Liver (tissue), 9 donors: ENCODE measurements around the gene CHD3. TPM values are rescaled to one million over a fixed set of nuclear protein-coding genes. Genes with fewer than 3 reads are reported as not detected.

Experiments
- DNase-seq: peaks from one replicate; pipeline ENCODE4 v3.0.0-alpha.2; 2017; ENCODE audit warnings: low spot score
- H3K27ac ChIP-seq, 2 donors: one replicate each; pipeline ENCODE4 v1.7.0; 2013; ENCODE audit warnings: inconsistent platforms in 2 of 2, low read length in 2 of 2, control low read depth in 1 of 2, low read depth in 1 of 2, mild to moderate bottlenecking in 1 of 2
- H3K27me3 ChIP-seq, 4 donors: one replicate each; pipeline versions ENCODE4 v1.6.1 to v1.7.0; 2013; ENCODE audit warnings: low read length in 3 of 4, inconsistent platforms in 1 of 4, mild to moderate bottlenecking in 1 of 4, moderate library complexity in 1 of 4; ENCODE audit not compliant: control insufficient read depth in 4 of 4, insufficient read depth in 4 of 4
- H3K36me3 ChIP-seq, 4 donors: one replicate each; pipeline versions ENCODE4 v1.6.1 to v1.7.0; 2013; ENCODE audit warnings: low read length in 3 of 4, mild to moderate bottlenecking in 3 of 4, low read depth in 1 of 4, moderate library complexity in 1 of 4; ENCODE audit not compliant: control insufficient read depth in 4 of 4, insufficient read depth in 3 of 4
- H3K4me1 ChIP-seq, 4 donors: one replicate each; pipeline versions ENCODE4 v1.6.1 to v1.7.0; 2013; ENCODE audit warnings: low read length in 3 of 4, mild to moderate bottlenecking in 3 of 4, moderate library complexity in 1 of 4; ENCODE audit not compliant: control insufficient read depth in 4 of 4, insufficient read depth in 4 of 4
- H3K4me3 ChIP-seq, 3 donors: one replicate each; pipeline versions ENCODE4 v1.6.1 to v1.7.0; 2013; ENCODE audit warnings: low read length in 3 of 3, control low read depth in 1 of 3, low read depth in 1 of 3, mild to moderate bottlenecking in 1 of 3
- H3K9ac ChIP-seq, 2 donors: one replicate each; pipeline ENCODE4 v1.7.0; 2013; ENCODE audit warnings: low read length in 2 of 2, mild to moderate bottlenecking in 2 of 2, moderate library complexity in 2 of 2, control low read depth in 1 of 2, low read depth in 1 of 2
- H3K9me3 ChIP-seq, 4 donors: one replicate each; pipeline versions ENCODE4 v1.6.1 to v1.7.0; 2013; ENCODE audit warnings: low read length in 3 of 4; ENCODE audit not compliant: control insufficient read depth in 4 of 4
- EGR1 ChIP-seq, 2 donors: IDR thresholded peaks; 2 replicates each; pipeline ENCODE4 v1.6.1; 2016 to 2018; ENCODE audit warnings: antibody characterized with exemption in 2 of 2, low read depth in 2 of 2
- FOXA1 ChIP-seq: IDR thresholded peaks from 2 replicates; pipeline ENCODE4 v1.6.1; 2016; ENCODE audit warnings: antibody characterized with exemption
- FOXA2 ChIP-seq: IDR thresholded peaks from 2 replicates; pipeline ENCODE4 v1.6.1; 2016; ENCODE audit warnings: antibody characterized with exemption
- GABPA ChIP-seq, 2 donors: IDR thresholded peaks in 1 of 2; conservative IDR thresholded peaks in 1 of 2; 2 replicates each; pipeline ENCODE4 v1.6.1; 2016; ENCODE audit warnings: antibody characterized with exemption in 2 of 2, mild to moderate bottlenecking in 1 of 2, moderate library complexity in 1 of 2
- HNF4A ChIP-seq, 2 donors: conservative IDR thresholded peaks; 2 replicates each; pipeline ENCODE4 v1.6.1; 2016; ENCODE audit warnings: antibody characterized with exemption in 2 of 2, mild to moderate bottlenecking in 2 of 2
- HNF4G ChIP-seq: IDR thresholded peaks from 2 replicates; pipeline ENCODE4 v1.6.1; 2016; ENCODE audit warnings: antibody characterized with exemption
- JUND ChIP-seq, 2 donors: IDR thresholded peaks; 2 replicates each; pipeline ENCODE4 v1.6.1; 2016; ENCODE audit warnings: antibody characterized with exemption in 2 of 2
- NR2F2 ChIP-seq: IDR thresholded peaks from 2 replicates; pipeline ENCODE4 v1.6.1; 2016; ENCODE audit warnings: antibody characterized with exemption
- RAD21 ChIP-seq, 2 donors: IDR thresholded peaks; 2 replicates each; pipeline ENCODE4 v1.6.1; 2016; ENCODE audit warnings: antibody characterized with exemption in 2 of 2, mild to moderate bottlenecking in 2 of 2
- RXRA ChIP-seq, 2 donors: IDR thresholded peaks; 2 replicates each; pipeline ENCODE4 v1.6.1; 2017 to 2018; ENCODE audit warnings: antibody characterized with exemption in 2 of 2, mild to moderate bottlenecking in 1 of 2
- SP1 ChIP-seq: IDR thresholded peaks from 2 replicates; pipeline ENCODE4 v1.6.1; 2018; ENCODE audit warnings: antibody characterized with exemption, mild to moderate bottlenecking
- TAF1 ChIP-seq: conservative IDR thresholded peaks from 2 replicates; pipeline ENCODE4 v1.6.1; 2016; ENCODE audit warnings: antibody characterized with exemption, mild to moderate bottlenecking
- YY1 ChIP-seq: IDR thresholded peaks from 2 replicates; pipeline ENCODE4 v1.6.1; 2016; ENCODE audit warnings: antibody characterized with exemption, mild to moderate bottlenecking
- WGBS: extraction: QIAGEN DNeasy Blood & Tissue Kit; methylation state at CpG from one replicate; pipeline ENCODE4 v1.1.7; 2013; 5-methylcytosine and 5-hydroxymethylcytosine counted together
- polyA plus RNA-seq, 2 donors: library from polyadenylated mRNA; stranded (reverse) in 1 of 2; unstranded in 1 of 2; fragments of 200-250 nt in 1 of 2; fragments of >200 nt in 1 of 2; fragmentation: Nextera tagmentation in 1 of 2; extraction: Ambion mirVana in 1 of 2; gene quantifications; one replicate each; pipeline versions ENCODE4 v1.2.1 to v1.2.3, GENCODE V29; 2013 to 2015
- total RNA-seq, 2 donors: library from RNA; depleted of rRNA; stranded (reverse); fragments of >200 nt; gene quantifications; one replicate each; pipeline ENCODE4 v1.2.3, GENCODE V29; 2014
- TF ChIP-seq, protein P1 (sequence below): IDR thresholded peaks from 2 replicates; pipeline ENCODE4 v1.6.1; 2016; ENCODE audit warnings: antibody characterized with exemption
- TF ChIP-seq, protein P2 (sequence below): IDR thresholded peaks from 2 replicates; pipeline ENCODE4 v1.6.1; 2016; ENCODE audit warnings: antibody characterized with exemption
- TF ChIP-seq, protein P3 (sequence below): IDR thresholded peaks from 2 replicates; pipeline ENCODE4 v1.6.1; 2016; ENCODE audit warnings: antibody characterized with exemption
- TF ChIP-seq, protein P4 (sequence below): IDR thresholded peaks from 2 replicates; pipeline ENCODE4 v1.6.1; 2016; ENCODE audit warnings: antibody characterized with exemption, mild to moderate bottlenecking
- TF ChIP-seq, protein P5 (sequence below): fragments of 150-350 bp; IDR thresholded peaks from 2 replicates; pipeline ENCODE4 v1.5.1; 2017; ENCODE audit warnings: improper control_type of control experiment, low read depth, low read length; ENCODE audit not compliant: missing input control
- donor health status: healthy.
- donor health status: healthy.
- donor health status: healthy.
- donor health status: healthy.
- donor health status: healthy.

CHD3 gene
- total and polyA plus RNA-seq, 4 donors = 1.9 to 14.4 (median 7.2) TPM

DNA sequence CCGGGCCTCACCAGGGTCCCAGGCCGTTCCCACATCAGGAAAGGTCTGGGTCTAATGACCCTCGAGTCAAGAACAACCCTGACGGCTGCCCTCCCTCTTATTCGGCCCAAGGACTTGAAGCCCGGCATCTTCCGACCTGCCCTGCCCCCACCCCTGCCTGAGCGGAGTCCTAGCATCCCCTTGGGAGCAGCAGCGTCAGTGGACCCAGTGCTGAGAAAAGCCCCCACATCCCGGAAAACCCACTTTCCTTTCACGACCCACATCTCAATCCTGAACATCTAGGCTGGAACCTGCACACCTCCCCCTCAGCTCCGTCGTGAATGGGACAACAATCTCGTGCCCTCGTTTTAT is 33.0 kb upstream of the CHD3 start (continued):
- no peak for TF ChIP-seq RXRA (IDR thresholded peaks at IDR 0.05)
- no peak for TF ChIP-seq NR2F2
- TF ChIP-seq JUND (IDR thresholded peaks at IDR 0.05) = no peak
- no peak for TF ChIP-seq SP1

DNA sequence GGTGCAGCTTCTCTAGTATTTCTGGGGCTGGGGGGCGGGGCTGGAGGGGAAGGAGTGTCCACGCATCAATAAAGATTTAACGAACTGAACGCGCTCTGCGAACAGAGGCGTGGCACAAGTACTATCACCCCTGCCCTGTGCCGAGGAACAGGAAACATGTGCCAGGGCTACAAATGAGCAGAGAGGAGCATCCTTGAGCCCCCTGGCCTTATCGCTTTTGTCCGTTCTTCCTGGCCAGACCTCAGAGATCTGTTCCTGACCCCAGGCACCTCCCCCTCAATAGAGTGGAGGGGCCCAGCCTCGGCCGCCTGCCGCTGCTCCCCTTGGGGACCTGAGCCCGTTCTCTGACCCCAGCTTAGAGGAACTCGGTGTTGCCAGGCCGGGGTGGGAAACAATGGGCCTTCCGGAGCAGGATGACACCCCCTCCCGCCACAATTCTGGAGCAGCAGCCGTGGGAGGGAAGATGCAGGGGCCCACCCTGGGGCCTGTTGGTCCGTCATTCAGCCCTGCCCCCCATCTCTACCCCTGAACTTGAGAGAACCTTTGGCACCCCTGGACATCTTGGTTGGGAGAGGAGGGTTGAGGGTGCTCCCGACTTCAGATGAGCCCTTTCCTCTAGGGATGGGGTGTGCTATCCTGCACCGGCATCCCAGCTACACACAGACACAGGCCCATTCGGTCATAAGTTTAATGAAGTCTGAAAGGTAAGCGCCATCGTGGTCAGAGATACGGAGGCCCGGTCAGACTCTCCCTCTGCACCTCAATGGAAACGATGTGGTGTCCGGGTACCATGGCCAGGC is 32.4 kb upstream of the CHD3 start:
- Histone ChIP-seq H3K27me3 (no peaks in the 10 kb centered on the region), H3K4me3 (peak overlapping the region; percentile 66 to 93 (median 90)), H3K4me1 (peaks cover 5 to 44% (median 33%) of the 10 kb centered on the region in 4 donors), H3K27ac (peak overlapping the region; percentile 86 to 97), H3K9ac (peak overlapping the region; percentile 0 to 5), H3K36me3 (peaks cover 8 to 14% (median 11%) of the 10 kb centered on the region in 4 donors), H3K9me3 (no peaks in the 10 kb centered on the region)
- no peak for TF ChIP-seq TAF1
- TF ChIP-seq NR2F2 = peak; percentile 90
- DNase-seq = no peak
- WGBS = 15% methylated on average over 29 of the region's 29 CpGs

DNA sequence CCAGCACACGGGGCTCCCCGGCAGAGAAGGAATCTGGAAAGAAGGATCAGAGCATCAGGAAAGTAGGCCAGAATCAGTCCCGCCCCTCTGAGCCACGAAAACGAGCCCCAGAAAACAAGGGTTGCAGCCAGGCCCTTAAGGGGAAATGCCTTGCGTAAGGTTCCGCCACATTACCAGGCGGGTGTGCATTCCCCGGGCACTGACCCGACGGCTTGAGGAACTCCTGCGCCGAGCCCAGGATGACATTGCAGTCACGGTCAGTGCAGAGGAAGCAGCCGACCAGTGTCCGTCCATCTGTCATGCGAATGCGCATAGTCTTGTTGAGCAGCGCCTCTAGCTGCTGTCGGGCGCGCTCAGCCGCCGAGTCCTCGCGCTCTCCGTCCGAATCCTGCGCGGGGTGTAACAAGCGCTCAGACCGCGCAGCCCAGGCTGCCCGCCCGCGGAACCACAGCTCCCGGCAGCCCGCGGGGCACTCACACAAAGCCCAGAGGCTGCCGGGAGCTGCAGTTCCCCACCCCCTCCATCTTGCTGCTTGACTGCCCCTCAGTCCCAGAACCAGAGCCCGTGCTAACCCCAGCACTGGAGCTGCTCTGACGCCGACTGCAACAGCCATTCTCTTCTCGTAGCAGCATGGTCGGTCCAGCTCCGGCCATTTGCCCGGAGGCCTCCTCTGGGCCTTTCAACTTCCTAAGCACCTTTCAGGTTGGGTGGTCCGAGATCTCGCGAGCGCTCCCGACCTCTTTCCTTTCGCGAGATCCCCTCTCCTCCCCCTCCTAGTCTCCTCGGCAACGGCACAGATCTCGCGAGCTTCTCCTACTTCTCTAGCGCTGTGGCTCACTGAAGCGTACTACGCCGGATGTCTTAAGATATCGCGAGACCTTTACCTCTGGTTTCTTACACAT is 31.5 kb upstream of the CHD3 start, which contains the start of gene NAA38:
TSS of gene NAA38 (minus strand) at position 749 of the 902 bp plus-strand sequence. CDS start at position 653, 96 bp downstream.
- under 1% methylated on average over 64 of the region's 64 CpGs for WGBS
- Histone ChIP-seq H3K36me3 (peaks cover 8 to 12% (median 10%) of the 10 kb centered on the region in 4 donors), H3K4me1 (peaks cover 5 to 42% (median 32%) of the 10 kb centered on the region in 4 donors), H3K9ac (peak within 1 kb of the TSS; percentile 79 to 81), H3K27me3 (no peaks in the 10 kb centered on the region), H3K27ac (peak within 1 kb of the TSS; percentile 86 to 97), H3K9me3 (no peaks in the 10 kb centered on the region), H3K4me3 (peak within 1 kb of the TSS; percentile 66 to 95 (median 93))
- peak; percentile 90 for TF ChIP-seq YY1
- TF ChIP-seq TAF1 = peak; percentile 3
- no peak for TF ChIP-seq JUND (IDR thresholded peaks at IDR 0.05)
- no peak for TF ChIP-seq EGR1 (IDR thresholded peaks at IDR 0.05; ENCODE audit: low read depth in 2 of 2)
- TF ChIP-seq RAD21 (IDR thresholded peaks at IDR 0.05) = peak; percentile 52 to 64
- TF ChIP-seq, protein P1, sequence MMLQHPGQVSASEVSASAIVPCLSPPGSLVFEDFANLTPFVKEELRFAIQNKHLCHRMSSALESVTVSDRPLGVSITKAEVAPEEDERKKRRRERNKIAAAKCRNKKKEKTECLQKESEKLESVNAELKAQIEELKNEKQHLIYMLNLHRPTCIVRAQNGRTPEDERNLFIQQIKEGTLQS = no peak
- TF ChIP-seq, protein P2, sequence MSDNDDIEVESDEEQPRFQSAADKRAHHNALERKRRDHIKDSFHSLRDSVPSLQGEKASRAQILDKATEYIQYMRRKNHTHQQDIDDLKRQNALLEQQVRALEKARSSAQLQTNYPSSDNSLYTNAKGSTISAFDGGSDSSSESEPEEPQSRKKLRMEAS = no peak
- TF ChIP-seq, protein P3, sequence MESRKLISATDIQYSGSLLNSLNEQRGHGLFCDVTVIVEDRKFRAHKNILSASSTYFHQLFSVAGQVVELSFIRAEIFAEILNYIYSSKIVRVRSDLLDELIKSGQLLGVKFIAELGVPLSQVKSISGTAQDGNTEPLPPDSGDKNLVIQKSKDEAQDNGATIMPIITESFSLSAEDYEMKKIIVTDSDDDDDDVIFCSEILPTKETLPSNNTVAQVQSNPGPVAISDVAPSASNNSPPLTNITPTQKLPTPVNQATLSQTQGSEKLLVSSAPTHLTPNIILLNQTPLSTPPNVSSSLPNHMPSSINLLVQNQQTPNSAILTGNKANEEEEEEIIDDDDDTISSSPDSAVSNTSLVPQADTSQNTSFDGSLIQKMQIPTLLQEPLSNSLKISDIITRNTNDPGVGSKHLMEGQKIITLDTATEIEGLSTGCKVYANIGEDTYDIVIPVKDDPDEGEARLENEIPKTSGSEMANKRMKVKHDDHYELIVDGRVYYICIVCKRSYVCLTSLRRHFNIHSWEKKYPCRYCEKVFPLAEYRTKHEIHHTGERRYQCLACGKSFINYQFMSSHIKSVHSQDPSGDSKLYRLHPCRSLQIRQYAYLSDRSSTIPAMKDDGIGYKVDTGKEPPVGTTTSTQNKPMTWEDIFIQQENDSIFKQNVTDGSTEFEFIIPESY = peak; percentile 100
- peak in 1 of 2 donors; percentile 61 for TF ChIP-seq GABPA (IDR thresholded peaks at IDR 0.05 in 1 of 2, conservative IDR thresholded peaks at IDR 0.05 in 1 of 2)
- TF ChIP-seq RXRA (IDR thresholded peaks at IDR 0.05) = peak; percentile 8 to 11
- peak; percentile 45 for TF ChIP-seq SP1
- TF ChIP-seq FOXA2 = no peak
- TF ChIP-seq, protein P4, sequence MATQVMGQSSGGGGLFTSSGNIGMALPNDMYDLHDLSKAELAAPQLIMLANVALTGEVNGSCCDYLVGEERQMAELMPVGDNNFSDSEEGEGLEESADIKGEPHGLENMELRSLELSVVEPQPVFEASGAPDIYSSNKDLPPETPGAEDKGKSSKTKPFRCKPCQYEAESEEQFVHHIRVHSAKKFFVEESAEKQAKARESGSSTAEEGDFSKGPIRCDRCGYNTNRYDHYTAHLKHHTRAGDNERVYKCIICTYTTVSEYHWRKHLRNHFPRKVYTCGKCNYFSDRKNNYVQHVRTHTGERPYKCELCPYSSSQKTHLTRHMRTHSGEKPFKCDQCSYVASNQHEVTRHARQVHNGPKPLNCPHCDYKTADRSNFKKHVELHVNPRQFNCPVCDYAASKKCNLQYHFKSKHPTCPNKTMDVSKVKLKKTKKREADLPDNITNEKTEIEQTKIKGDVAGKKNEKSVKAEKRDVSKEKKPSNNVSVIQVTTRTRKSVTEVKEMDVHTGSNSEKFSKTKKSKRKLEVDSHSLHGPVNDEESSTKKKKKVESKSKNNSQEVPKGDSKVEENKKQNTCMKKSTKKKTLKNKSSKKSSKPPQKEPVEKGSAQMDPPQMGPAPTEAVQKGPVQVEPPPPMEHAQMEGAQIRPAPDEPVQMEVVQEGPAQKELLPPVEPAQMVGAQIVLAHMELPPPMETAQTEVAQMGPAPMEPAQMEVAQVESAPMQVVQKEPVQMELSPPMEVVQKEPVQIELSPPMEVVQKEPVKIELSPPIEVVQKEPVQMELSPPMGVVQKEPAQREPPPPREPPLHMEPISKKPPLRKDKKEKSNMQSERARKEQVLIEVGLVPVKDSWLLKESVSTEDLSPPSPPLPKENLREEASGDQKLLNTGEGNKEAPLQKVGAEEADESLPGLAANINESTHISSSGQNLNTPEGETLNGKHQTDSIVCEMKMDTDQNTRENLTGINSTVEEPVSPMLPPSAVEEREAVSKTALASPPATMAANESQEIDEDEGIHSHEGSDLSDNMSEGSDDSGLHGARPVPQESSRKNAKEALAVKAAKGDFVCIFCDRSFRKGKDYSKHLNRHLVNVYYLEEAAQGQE = peak; percentile 8
- TF ChIP-seq, protein P5, sequence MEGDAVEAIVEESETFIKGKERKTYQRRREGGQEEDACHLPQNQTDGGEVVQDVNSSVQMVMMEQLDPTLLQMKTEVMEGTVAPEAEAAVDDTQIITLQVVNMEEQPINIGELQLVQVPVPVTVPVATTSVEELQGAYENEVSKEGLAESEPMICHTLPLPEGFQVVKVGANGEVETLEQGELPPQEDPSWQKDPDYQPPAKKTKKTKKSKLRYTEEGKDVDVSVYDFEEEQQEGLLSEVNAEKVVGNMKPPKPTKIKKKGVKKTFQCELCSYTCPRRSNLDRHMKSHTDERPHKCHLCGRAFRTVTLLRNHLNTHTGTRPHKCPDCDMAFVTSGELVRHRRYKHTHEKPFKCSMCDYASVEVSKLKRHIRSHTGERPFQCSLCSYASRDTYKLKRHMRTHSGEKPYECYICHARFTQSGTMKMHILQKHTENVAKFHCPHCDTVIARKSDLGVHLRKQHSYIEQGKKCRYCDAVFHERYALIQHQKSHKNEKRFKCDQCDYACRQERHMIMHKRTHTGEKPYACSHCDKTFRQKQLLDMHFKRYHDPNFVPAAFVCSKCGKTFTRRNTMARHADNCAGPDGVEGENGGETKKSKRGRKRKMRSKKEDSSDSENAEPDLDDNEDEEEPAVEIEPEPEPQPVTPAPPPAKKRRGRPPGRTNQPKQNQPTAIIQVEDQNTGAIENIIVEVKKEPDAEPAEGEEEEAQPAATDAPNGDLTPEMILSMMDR = peak; percentile 42
- TF ChIP-seq HNF4A (conservative IDR thresholded peaks at IDR 0.05) = no peak
- no peak for TF ChIP-seq NR2F2
- no peak for TF ChIP-seq FOXA1
- no peak for TF ChIP-seq HNF4G
- DNase-seq = peak; percentile 91
